ENCODE measurements around the gene TAPBP. TPM values are rescaled to one million over a fixed set of nuclear protein-coding genes. Genes with fewer than 3 reads are reported as not detected.
A peak's percentile ranks its signal among the peaks of the same experiment; 100 is the strongest.
"Not testable (repeated sequence)": the region's sequence is repeated elsewhere in the genome, so short reads cannot be mapped to it uniquely, and the experiment has no call there.

Gene TAPBP
- total RNA-seq (100 to 1,000 TPM in 1 of 2 donors, 10 to 100 TPM in 1; 76.5 to 128 TPM), polyA plus RNA-seq (ENCODE audit: insufficient read depth, low read depth, low replicate concordance) (34.6 TPM)
- long read RNA-seq, donor 1, transcript TAPBP-234 (8 exons, 3,759 nt): major isoform, 8 of 22 reads
- long read RNA-seq, donor 1, partial matches to known transcripts: 7 of 22 reads
- long read RNA-seq, donor 1, other reads (novel, unspliced or antisense): 0 of 22 reads
- long read RNA-seq, donor 2, partial matches to known transcripts: 9 of 12 reads
- long read RNA-seq, donor 2, other reads (novel, unspliced or antisense): 0 of 12 reads

- Histone ChIP-seq H3K27me3 (no peaks in the 10 kb centered on the region), H3K36me3 (ENCODE audit: low read depth, missing control alignments) (no peaks in the 10 kb centered on the region), H3K4me3 (peak within 1 kb of the TSS; percentile 78 to 87), H3K27ac (peak within 1 kb of the TSS; percentile 94 to 97), H3K9me3 (no peaks in the 10 kb centered on the region), H3K4me1 (peaks cover 33% of the 10 kb centered on the region)
- 0% methylated on average over 24 to 36 of the region's 47 CpGs for WGBS, 2 donors
- intact Hi-C loops (cut with DNase I; ENCODE audit: low total_unique reads): loop anchor here (10.0 kb wide), 2 partner anchors 101 to 109 kb away; partner anchors contain the start of genes CUTA, HSD17B8, PHF1 and RING1
- TF ChIP-seq CTCF (IDR thresholded peaks at IDR 0.05) (no peak), POLR2A (IDR thresholded peaks at IDR 0.05) (no peak)
- peak; percentile 53 for DNase-seq
These were observed at the start of gene TAPBP for GRCh38 chr6:33313709-33314514. Gene TAPBP, minus strand, starts transcription at chr6:33314078. Its CDS starts 37 bp downstream, at chr6:33314041.

GRCh38 chr6:33363486-33363885, 49.6 kb upstream of the TAPBP start:
- H3K27ac ChIP-seq; H3K36me3 ChIP-seq (ENCODE audit: low read depth, missing control alignments); H3K9me3 ChIP-seq; H3K27me3 ChIP-seq; H3K4me1 ChIP-seq; H3K4me3 ChIP-seq; intact Hi-C loops (cut with DNase I; ENCODE audit: low total_unique reads); DNase-seq: not testable (repeated sequence)
- 81 to 84% methylated on average over 12 of the region's 12 CpGs for WGBS, 2 donors

- no peaks in the 10 kb centered on the region for H3K36me3 ChIP-seq (ENCODE audit: low read depth, missing control alignments)
- no peak for TF ChIP-seq CTCF (IDR thresholded peaks at IDR 0.05)
- TF ChIP-seq POLR2A (IDR thresholded peaks at IDR 0.05): no peak
- no peaks in the 10 kb centered on the region for H3K4me1 ChIP-seq
- H3K27me3 ChIP-seq: no peaks in the 10 kb centered on the region
- no peaks in the 10 kb centered on the region for H3K9me3 ChIP-seq
- H3K4me3 ChIP-seq: no peak overlapping the region
- intact Hi-C loops (cut with DNase I; ENCODE audit: low total_unique reads): no loop called here
- no peak overlapping the region for H3K27ac ChIP-seq
- no peak for DNase-seq
These were observed 45.5 kb upstream of the TAPBP start for GRCh38 chr6:33359331-33359730.

GRCh38 chr6:33357160-33357871, 43.4 kb upstream of the TAPBP start:
- H3K27ac ChIP-seq; intact Hi-C loops (cut with DNase I; ENCODE audit: low total_unique reads); H3K27me3 ChIP-seq; H3K36me3 ChIP-seq (ENCODE audit: low read depth, missing control alignments); H3K9me3 ChIP-seq; DNase-seq; H3K4me1 ChIP-seq; H3K4me3 ChIP-seq: not testable (repeated sequence)
- 67 to 80% methylated on average over 13 of the region's 13 CpGs for WGBS, 2 donors

GRCh38 chr6:33356295-33356694, 42.4 kb upstream of the TAPBP start:
- intact Hi-C loops (cut with DNase I; ENCODE audit: low total_unique reads): no loop called here
- no peak overlapping the region for H3K4me3 ChIP-seq
- WGBS, 2 donors: 50 to 81% methylated on average over 1 to 3 of the region's 3 CpGs
- no peaks in the 10 kb centered on the region for H3K27me3 ChIP-seq
- H3K36me3 ChIP-seq (ENCODE audit: low read depth, missing control alignments): no peaks in the 10 kb centered on the region
- no peak for TF ChIP-seq POLR2A (IDR thresholded peaks at IDR 0.05)
- TF ChIP-seq CTCF (IDR thresholded peaks at IDR 0.05): no peak
- no peak overlapping the region for H3K27ac ChIP-seq
- no peak for DNase-seq
- H3K4me1 ChIP-seq: no peaks in the 10 kb centered on the region
- no peaks in the 10 kb centered on the region for H3K9me3 ChIP-seq

GRCh38 chr6:33355860-33356259, 42.0 kb upstream of the TAPBP start:
- H3K36me3 ChIP-seq (ENCODE audit: low read depth, missing control alignments); H3K9me3 ChIP-seq; intact Hi-C loops (cut with DNase I; ENCODE audit: low total_unique reads); H3K27ac ChIP-seq; H3K27me3 ChIP-seq; H3K4me1 ChIP-seq; DNase-seq; H3K4me3 ChIP-seq: not testable (repeated sequence)
- WGBS, 2 donors: 90 to 92% methylated on average over 6 of the region's 6 CpGs

All from testis (tissue), 5 donors.